HS-27A (cell line): ENCODE data around the gene CEP170B.

Experiments used
- DNase-seq: peaks from one replicate; pipeline ENCODE4 v3.0.0-alpha.2; 2012; ENCODE audit warnings: low read depth, missing footprints

CEP170B gene

GRCh38 chr14:104868060-104868740 is 3.1 kb downstream of the CEP170B start:
- DNase-seq: no peak

GRCh38 chr14:104868811-104869572 is 3.9 kb downstream of the CEP170B start:
- DNase-seq: no peak

GRCh38 chr14:104869669-104870367 is 4.8 kb downstream of the CEP170B start:
- DNase-seq: no peak

- no peak for DNase-seq
These were observed 5.5 kb downstream of the CEP170B start for GRCh38 chr14:104870368-104871144.

- no peak for DNase-seq
These were observed 6.1 kb downstream of the CEP170B start for GRCh38 chr14:104871145-104871655.

GRCh38 chr14:104871656-104872468 is 6.8 kb downstream of the CEP170B start:
- DNase-seq: no peak

- no peak for DNase-seq
These were observed 7.6 kb downstream of the CEP170B start for GRCh38 chr14:104872469-104873341.

GRCh38 chr14:104873380-104874055 is 8.4 kb downstream of the CEP170B start:
- no peak for DNase-seq

GRCh38 chr14:104874110-104874531 is 9.1 kb downstream of the CEP170B start:
- no peak for DNase-seq

GRCh38 chr14:104874571-104875411 is 9.7 kb downstream of the CEP170B start:
- DNase-seq: no peak

- DNase-seq: no peak
These were observed 10.3 kb downstream of the CEP170B start for GRCh38 chr14:104875412-104875751.

GRCh38 chr14:104875811-104876210 is 10.7 kb downstream of the CEP170B start:
- DNase-seq: no peak

- DNase-seq: no peak
These were observed 11.2 kb downstream of the CEP170B start for GRCh38 chr14:104876251-104876699.

- DNase-seq: no peak
These were observed 12.2 kb downstream of the CEP170B start for GRCh38 chr14:104877066-104877805.

- no peak for DNase-seq
These were observed 12.9 kb downstream of the CEP170B start for GRCh38 chr14:104877806-104878550.

- no peak for DNase-seq
These were observed 13.5 kb downstream of the CEP170B start for GRCh38 chr14:104878582-104878981.
